Mucosa of stomach (tissue), 1 donor: ENCODE results near the gene FAM81A.
"Not testable (repeated sequence)": the region's sequence is repeated elsewhere in the genome, so short reads cannot be mapped to it uniquely, and the experiment has no call there.

ENCODE experiments used
- H3K27me3 ChIP-seq: one replicate; pipeline ENCODE4 v1.7.0; 2013; ENCODE audit warnings: mild to moderate bottlenecking, low read length; ENCODE audit not compliant: control insufficient read depth, insufficient read depth
- H3K36me3 ChIP-seq: one replicate; pipeline ENCODE4 v1.7.0; 2013; ENCODE audit warnings: low read length; ENCODE audit not compliant: control insufficient read depth, insufficient read depth
- H3K4me1 ChIP-seq: one replicate; pipeline ENCODE4 v1.7.0; 2013; ENCODE audit warnings: mild to moderate bottlenecking, low read length; ENCODE audit not compliant: control insufficient read depth, insufficient read depth
- H3K4me3 ChIP-seq: one replicate; pipeline ENCODE4 v1.7.0; 2013; ENCODE audit warnings: low read length
- H3K9ac ChIP-seq: one replicate; pipeline ENCODE4 v1.7.0; 2013; ENCODE audit warnings: mild to moderate bottlenecking, low read length, moderate library complexity
- H3K9me3 ChIP-seq: one replicate; pipeline ENCODE4 v1.7.0; 2013; ENCODE audit warnings: mild to moderate bottlenecking, low read length, moderate library complexity; ENCODE audit not compliant: control insufficient read depth
- donor health status: Pancreatic carcinoma.

Gene FAM81A

DNA sequence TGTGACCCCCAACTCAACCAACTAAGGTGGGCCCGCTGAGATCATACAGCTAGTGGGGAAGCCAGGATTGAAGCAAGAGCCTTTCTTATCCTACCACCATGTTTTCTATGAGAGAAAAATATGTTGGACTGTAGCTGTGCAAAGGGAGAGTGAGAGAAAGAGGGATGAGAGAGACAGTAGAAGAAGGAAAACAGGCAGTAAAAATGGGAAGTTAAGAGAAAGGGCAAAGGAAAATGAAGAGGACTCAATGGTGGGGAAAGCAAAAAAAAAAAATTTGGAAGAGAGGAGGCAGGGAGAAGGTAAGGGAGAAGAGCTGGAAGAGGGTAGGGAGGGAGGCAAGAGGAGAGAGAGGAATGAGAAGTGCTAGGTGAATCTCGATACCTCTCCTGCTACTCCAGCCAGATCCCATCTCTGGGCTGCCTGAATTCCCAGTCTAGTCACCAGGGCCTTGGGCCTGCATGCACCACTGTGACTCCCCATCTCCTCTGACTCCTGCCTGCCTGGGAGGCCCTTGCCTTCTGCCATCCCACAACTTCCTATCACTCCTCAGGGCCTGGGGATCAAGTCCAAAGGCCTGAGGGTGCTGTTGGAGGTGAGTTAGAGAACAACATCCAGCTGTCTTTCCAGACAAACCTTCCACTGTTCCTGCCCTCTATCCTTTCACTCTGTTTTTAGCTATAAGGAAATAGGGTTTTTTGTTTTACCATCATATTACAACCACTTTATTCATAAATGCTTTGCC, 15.7 kb downstream of the FAM81A start:
- no peaks in the 10 kb centered on the region for H3K27me3 ChIP-seq
- H3K4me3 ChIP-seq, result no peak overlapping the region
- H3K36me3 ChIP-seq, result no peaks in the 10 kb centered on the region
- peaks cover 11% of the 10 kb centered on the region for H3K4me1 ChIP-seq
- no peak overlapping the region for H3K9ac ChIP-seq
- no peaks in the 10 kb centered on the region for H3K9me3 ChIP-seq

DNA sequence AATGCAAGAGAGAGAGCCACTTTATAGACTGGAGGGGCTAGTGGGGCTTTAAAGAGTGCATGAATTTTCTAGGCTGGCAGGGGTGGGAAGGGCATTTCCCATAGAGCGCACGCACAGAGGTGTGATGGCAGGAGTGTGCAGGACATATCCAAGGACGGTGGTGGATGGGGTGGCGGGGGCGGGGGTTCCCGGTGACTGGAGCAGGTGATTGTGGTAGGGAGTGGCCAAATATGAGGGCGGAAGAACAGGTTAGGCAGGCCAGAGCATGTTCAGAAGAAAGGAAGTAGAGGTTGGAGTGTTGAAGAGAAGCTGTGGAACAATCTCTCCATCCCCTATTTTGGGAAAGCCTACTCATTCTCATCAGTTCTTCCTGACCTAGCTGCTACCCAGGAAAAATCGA, 18.1 kb downstream of the FAM81A start:
- no peak overlapping the region for H3K4me3 ChIP-seq
- no peaks in the 10 kb centered on the region for H3K9me3 ChIP-seq
- no peak overlapping the region for H3K9ac ChIP-seq
- peaks cover 11% of the 10 kb centered on the region for H3K4me1 ChIP-seq
- H3K27me3 ChIP-seq, result no peaks in the 10 kb centered on the region
- no peaks in the 10 kb centered on the region for H3K36me3 ChIP-seq

DNA sequence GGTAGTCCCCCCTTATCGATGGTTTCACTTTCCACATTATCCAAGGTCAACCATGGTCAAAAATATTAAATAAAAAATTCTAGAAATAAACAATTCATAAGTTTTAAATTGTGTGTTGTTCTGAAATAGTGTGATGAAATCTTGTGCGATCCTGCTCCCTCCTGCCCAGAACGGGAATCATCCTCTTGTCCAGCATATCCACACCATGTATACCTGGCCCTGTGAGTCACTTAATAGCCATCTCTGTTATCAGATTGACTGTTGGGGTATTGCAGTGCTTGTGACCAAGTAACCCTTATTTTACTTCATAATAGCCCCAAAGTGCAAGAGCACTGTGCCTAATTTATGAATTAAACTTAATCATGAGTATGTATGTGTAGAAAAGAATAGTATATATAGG, 19.1 kb downstream of the FAM81A start:
- Histone ChIP-seq H3K9ac (no peak overlapping the region), H3K4me1 (peaks cover 11% of the 10 kb centered on the region), H3K36me3 (no peaks in the 10 kb centered on the region), H3K9me3 (no peaks in the 10 kb centered on the region), H3K27me3 (no peaks in the 10 kb centered on the region), H3K4me3 (no peak overlapping the region)

DNA sequence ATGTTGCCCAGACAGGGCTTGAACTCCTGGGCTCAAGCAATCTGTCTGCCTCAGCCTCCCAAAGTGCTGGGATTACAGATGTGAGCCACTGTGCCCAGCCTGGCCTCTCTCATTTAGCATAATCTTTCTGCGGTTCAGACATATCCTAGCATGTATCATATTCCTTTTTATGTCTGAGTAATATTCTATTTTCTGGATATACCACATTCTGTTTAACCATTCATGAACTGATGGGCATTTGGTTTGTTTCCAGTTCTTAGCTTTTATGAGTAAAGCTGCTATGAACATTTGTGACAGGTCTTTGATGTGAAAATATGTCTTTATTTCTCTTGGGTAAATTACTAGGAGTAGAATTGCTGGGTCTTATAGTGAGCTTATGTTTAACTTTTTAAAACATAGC, 23.5 kb downstream of the FAM81A start:
- no peak overlapping the region for H3K9ac ChIP-seq
- no peak overlapping the region for H3K4me3 ChIP-seq
- peaks cover 3% of the 10 kb centered on the region for H3K4me1 ChIP-seq
- no peaks in the 10 kb centered on the region for H3K27me3 ChIP-seq
- no peaks in the 10 kb centered on the region for H3K9me3 ChIP-seq
- H3K36me3 ChIP-seq, result no peaks in the 10 kb centered on the region

DNA sequence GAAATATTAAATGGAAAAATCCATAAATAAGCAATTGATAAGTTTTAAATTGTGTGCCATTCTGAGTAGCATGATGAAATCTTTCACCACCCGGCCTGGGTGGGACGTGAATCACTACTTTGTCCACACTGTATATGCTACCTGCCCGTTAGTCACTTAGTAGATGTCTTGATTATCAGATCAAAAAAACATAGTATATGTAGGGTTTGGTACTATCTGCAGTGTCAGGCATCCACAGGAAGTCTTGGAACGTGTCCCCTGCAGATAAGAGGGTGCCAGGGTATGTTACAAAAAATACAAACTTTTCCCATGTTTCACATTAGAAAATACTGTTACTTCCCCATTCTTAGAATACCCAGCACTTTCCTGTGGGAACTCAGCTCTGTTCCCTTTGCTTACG, 35.2 kb downstream of the FAM81A start:
- H3K9ac ChIP-seq, result no peak overlapping the region
- H3K36me3 ChIP-seq, result no peaks in the 10 kb centered on the region
- H3K9me3 ChIP-seq, result no peaks in the 10 kb centered on the region
- H3K27me3 ChIP-seq, result no peaks in the 10 kb centered on the region
- H3K4me1 ChIP-seq, result no peaks in the 10 kb centered on the region
- no peak overlapping the region for H3K4me3 ChIP-seq

DNA sequence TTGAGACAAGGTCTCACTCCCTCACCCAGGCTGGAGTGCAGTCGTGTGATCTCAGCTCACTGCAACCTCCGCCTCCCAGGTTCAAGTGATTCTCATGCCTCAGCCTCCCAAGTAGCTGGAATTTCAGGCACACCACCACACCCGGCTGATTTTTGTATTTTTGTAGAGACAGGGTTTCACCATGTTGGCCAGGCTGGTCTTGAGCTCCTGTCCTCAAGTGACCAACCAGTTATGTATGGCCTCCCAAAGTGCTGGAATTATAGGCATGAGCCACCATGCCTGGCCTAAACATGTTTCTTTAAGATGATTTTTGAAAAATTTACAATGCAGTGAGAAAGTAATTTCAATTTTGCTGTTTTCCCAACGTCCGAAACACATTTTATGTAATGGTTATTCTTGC, 37.2 kb downstream of the FAM81A start:
- H3K4me1 ChIP-seq, result not testable (repeated sequence)

DNA sequence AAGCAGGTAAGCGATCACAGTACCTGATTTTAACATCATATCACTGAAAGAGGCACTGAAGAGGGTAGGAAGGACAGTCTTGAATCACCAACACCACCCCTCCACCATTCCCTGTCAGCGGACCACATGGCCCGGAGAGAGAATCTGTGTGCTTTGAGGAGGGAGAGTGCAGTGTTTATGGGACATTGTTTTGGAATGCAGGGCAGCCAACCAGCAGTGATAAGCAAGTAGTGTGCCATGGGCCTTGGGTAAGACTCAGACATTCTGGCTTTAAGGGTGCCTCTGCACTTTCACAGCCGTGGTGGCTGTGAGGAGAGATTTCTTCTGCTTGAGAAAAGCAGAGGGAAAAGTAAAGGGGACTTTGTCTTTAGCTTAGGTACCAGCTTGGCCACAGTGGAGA, 46.4 kb downstream of the FAM81A start:
- no peaks in the 10 kb centered on the region for H3K36me3 ChIP-seq
- H3K9ac ChIP-seq, result no peak overlapping the region
- H3K4me1 ChIP-seq, result no peaks in the 10 kb centered on the region
- H3K27me3 ChIP-seq, result no peaks in the 10 kb centered on the region
- H3K4me3 ChIP-seq, result no peak overlapping the region
- H3K9me3 ChIP-seq, result no peaks in the 10 kb centered on the region

More for the DNA sequence above, 37.2 kb downstream of the FAM81A start:
- not testable (repeated sequence) for H3K4me3 ChIP-seq, H3K36me3 ChIP-seq, H3K27me3 ChIP-seq, H3K9ac ChIP-seq, H3K9me3 ChIP-seq

DNA sequence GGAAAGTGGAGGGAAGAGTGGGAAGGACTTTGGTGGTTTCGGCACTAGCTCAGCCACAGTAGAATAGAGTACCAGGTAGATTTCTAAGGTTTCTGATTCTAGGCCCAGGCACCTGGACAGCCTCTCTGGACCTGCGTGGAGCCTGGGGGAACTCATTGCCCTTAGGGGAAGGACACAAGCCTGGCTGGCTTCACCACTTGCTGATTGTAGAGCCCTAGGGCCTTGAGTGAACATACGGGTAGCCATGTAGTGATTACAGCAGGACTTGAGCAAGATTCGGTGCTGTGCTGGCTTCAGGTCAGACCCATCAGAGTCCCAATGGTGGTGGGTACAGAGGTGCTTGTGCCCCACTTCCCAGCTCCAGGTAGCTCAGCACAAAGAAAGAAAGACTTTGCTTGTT, 47.0 kb downstream of the FAM81A start:
- Histone ChIP-seq H3K4me3 (no peak overlapping the region), H3K9me3 (no peaks in the 10 kb centered on the region), H3K9ac (no peak overlapping the region), H3K4me1 (no peaks in the 10 kb centered on the region), H3K27me3 (no peaks in the 10 kb centered on the region), H3K36me3 (no peaks in the 10 kb centered on the region)

DNA sequence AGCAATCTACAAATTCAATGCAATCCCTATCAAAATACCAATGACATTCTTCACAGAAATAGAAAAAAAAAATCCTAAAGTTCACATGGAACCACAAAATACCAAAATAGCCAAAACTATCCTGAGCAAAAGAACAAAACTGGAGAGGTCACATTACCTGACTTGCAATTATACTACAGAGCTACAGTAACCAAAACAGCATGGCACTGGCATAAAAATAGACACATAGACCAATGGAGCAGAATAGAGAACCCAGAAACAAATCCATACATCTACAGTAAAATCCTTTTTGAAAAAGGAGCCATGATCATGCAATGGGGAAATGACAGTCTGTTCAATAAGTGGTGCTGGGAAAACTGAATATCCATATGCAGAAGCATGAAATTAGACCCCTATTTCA, 51.5 kb downstream of the FAM81A start:
- not testable (repeated sequence) for H3K9ac ChIP-seq, H3K36me3 ChIP-seq, H3K27me3 ChIP-seq, H3K4me3 ChIP-seq, H3K9me3 ChIP-seq, H3K4me1 ChIP-seq

DNA sequence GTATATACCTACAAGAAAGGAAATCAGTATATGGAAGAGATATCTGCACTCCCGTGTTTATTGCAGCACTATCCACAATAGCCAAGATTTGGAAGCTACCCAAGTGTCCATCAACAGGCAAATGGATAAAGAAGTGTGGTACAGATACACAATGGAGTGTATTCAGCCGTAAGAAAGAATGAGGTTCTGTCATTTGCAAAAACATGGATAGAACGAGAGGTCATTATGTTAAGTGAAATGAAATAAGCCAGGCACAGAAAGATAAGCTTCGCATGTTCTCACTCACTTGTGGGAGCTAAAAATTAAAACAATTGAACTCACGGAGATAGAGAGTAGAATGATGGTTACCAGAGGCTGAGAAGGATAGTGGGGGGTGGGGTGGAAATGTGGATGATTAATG, 53.1 kb downstream of the FAM81A start:
- peaks cover 5% of the 10 kb centered on the region for H3K4me1 ChIP-seq
- H3K9me3 ChIP-seq, result no peaks in the 10 kb centered on the region
- no peak overlapping the region for H3K4me3 ChIP-seq
- no peaks in the 10 kb centered on the region for H3K36me3 ChIP-seq
- no peaks in the 10 kb centered on the region for H3K27me3 ChIP-seq
- no peak overlapping the region for H3K9ac ChIP-seq

DNA sequence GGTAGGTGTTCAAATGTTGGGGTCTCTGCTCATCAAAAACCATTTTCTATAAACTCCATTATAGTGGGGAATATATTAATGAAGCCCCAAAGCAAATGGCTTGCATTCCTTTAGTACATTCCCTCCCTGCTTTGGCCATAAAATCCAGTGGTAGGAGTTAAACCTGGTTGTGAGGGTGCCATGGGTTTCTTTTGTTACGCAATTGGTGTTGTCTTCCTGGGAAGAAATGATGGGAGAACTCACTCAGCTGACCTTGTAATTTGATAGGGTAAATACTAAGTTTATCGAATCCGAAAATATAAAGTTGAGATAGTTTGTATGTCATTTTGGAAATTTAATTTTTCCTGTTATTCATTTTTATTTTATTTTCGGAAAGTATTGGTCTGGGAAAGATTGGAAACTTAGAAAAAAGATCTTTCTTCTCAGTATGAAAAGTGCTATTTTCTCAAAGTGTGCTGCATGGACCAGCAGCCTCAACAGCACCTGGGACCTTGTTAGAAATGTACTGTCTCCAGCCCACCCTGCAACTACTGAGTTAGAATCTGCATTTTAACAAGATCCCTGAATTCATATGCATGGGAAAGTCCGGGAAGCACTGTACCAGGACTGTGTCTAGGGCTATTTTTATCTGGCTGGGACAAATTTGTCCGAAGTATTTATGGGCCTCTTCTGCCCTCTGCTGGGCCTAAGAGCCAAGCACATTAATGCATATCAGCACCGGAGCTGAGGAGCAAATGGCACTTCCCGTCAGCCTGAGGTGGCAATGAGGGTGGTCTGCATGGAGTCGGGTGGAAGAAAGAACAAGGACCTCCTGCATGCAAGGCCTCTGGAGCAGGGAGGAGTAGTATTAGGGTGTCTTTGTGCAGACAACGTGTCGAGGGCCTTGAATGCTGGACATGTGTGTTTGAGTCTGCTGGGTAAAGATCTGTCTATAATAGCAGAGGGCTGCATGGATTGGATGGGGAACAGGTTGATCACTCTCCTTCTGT, 54.7 kb downstream of the FAM81A start:
- Histone ChIP-seq H3K9me3 (no peaks in the 10 kb centered on the region), H3K4me3 (no peak overlapping the region), H3K9ac (no peak overlapping the region), H3K4me1 (peaks cover 5% of the 10 kb centered on the region), H3K36me3 (no peaks in the 10 kb centered on the region), H3K27me3 (no peaks in the 10 kb centered on the region)

DNA sequence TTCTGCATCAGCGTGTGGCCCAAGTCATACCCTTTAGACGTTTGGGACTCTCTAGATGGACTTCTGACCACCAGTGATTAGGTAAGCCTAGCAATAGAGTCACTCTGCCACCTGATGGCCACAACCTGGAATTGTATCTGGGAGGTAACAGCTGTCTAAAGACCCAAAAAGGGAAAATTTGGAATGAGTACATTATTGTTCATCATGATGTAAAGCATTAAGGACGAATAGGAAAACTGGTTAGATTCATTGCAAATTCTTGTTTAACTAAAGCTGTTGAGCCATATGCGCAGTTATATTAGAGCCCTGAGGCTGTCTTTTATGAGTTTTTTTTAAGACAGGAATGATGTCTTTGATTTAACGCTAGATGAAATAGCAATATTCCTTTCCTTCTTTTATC, 63.6 kb downstream of the FAM81A start:
- Histone ChIP-seq H3K27me3 (no peaks in the 10 kb centered on the region), H3K36me3 (no peaks in the 10 kb centered on the region), H3K4me3 (no peak overlapping the region), H3K4me1 (no peaks in the 10 kb centered on the region), H3K9ac (no peak overlapping the region), H3K9me3 (no peaks in the 10 kb centered on the region)
